Left hindlimb (tissue), 1 donor: ENCODE data around the gene GINS3.

Experiments
- DNase-seq: peaks from one replicate; pipeline ENCODE4 v3.0.0-alpha.2; 2018

The GINS3 gene

GRCh38 chr16:58426966-58427365 lies 34.7 kb downstream of the GINS3 start:
- no peak for DNase-seq

- no peak for DNase-seq
Measured at GRCh38 chr16:58428621-58429542, 36.6 kb downstream of the GINS3 start.

- no peak for DNase-seq
Measured at GRCh38 chr16:58430718-58431117, 38.4 kb downstream of the GINS3 start.

- DNase-seq, result no peak
Measured at GRCh38 chr16:58433569-58433951, 41.3 kb downstream of the GINS3 start.

- no peak for DNase-seq
Measured at GRCh38 chr16:58435779-58436178, 43.5 kb downstream of the GINS3 start.

- DNase-seq, result no peak
Measured at GRCh38 chr16:58440131-58440530, 47.9 kb downstream of the GINS3 start.

GRCh38 chr16:58442547-58442946 lies 50.3 kb downstream of the GINS3 start:
- DNase-seq, result no peak

GRCh38 chr16:58443783-58444182 lies 51.5 kb downstream of the GINS3 start:
- no peak for DNase-seq

- no peak for DNase-seq
Measured at GRCh38 chr16:58444265-58444664, 52.0 kb downstream of the GINS3 start.

- no peak for DNase-seq
Measured at GRCh38 chr16:58448890-58449289, 56.6 kb downstream of the GINS3 start.

GRCh38 chr16:58449306-58449705 lies 57.0 kb downstream of the GINS3 start:
- no peak for DNase-seq

- DNase-seq, result no peak
Measured at GRCh38 chr16:58449768-58450167, 57.5 kb downstream of the GINS3 start.

- DNase-seq, result no peak
Measured at GRCh38 chr16:58450590-58450989, 58.3 kb downstream of the GINS3 start.

GRCh38 chr16:58451265-58451689 lies 59.0 kb downstream of the GINS3 start:
- no peak for DNase-seq

GRCh38 chr16:58451945-58452401 lies 59.7 kb downstream of the GINS3 start:
- DNase-seq, result no peak

GRCh38 chr16:58452640-58453039 lies 60.4 kb downstream of the GINS3 start:
- DNase-seq, result no peak

- DNase-seq, result no peak
Measured at GRCh38 chr16:58454178-58454577, 61.9 kb downstream of the GINS3 start.

GRCh38 chr16:58454856-58455255 lies 62.6 kb downstream of the GINS3 start:
- DNase-seq, result no peak
